ENCODE data around the gene TIMM50. TPM values are rescaled to one million over a fixed set of nuclear protein-coding genes. Genes with fewer than 3 reads are reported as not detected.

The TIMM50 gene
- total RNA-seq, 2 donors from 2014 or later = 54.1 to 75.5 TPM

DNA sequence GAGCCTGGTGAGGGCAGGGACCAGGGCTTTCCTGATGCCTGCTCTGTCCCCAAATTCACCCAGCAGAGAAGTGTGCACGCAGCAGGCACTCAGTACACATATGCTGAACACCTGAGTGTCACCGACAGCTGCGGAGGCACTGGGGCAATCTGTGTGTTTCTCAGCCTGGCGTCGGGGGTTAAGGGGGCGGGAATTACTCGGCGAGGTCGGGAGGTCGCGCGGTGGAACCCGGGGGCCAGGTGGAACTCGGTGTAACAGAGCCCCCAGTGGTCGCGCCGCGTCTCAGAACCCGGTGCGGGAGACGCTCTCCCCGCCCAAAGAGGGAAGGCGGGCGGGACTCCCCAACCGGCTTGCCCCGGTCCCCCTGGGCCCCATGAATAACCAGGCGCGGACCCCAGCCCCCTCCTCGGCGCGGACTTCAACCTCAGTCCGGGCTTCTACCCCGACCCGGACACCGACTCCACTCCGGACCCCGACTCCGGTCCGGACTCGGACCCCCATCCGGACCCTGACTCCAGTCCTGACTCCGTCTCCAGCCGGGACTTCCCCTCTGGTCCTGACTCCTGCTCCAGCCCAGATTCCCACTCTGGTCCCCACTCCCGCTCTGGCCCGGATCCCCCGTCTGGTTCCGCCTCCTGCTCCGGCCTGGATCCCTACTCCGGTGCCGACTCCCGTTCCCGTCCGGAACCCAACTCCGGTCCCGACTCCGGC, 34.4 kb downstream of the TIMM50 start, which contains the start of gene SELENOV:
TSS of gene SELENOV (plus strand) at position 300 of the 711 bp plus-strand sequence. CDS start at position 374, 74 bp downstream.
- TF ChIP-seq, protein P1, sequence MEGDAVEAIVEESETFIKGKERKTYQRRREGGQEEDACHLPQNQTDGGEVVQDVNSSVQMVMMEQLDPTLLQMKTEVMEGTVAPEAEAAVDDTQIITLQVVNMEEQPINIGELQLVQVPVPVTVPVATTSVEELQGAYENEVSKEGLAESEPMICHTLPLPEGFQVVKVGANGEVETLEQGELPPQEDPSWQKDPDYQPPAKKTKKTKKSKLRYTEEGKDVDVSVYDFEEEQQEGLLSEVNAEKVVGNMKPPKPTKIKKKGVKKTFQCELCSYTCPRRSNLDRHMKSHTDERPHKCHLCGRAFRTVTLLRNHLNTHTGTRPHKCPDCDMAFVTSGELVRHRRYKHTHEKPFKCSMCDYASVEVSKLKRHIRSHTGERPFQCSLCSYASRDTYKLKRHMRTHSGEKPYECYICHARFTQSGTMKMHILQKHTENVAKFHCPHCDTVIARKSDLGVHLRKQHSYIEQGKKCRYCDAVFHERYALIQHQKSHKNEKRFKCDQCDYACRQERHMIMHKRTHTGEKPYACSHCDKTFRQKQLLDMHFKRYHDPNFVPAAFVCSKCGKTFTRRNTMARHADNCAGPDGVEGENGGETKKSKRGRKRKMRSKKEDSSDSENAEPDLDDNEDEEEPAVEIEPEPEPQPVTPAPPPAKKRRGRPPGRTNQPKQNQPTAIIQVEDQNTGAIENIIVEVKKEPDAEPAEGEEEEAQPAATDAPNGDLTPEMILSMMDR (IDR thresholded peaks at IDR 0.05) = no peak
- TF ChIP-seq POLR2AphosphoS5 (IDR thresholded peaks at IDR 0.05) (no peak), POLR2A (IDR thresholded peaks at IDR 0.05) (no peak)
- under 1% methylated on average over 37 of the region's 56 CpGs for WGBS
- Histone ChIP-seq H3K9me3 (no peaks in the 10 kb centered on the region), H3K36me3 (no peaks in the 10 kb centered on the region), H3K4me1 (replicated peaks) (peaks cover 7% of the 10 kb centered on the region), H3K27ac (no peak within 1 kb of the TSS), H3K4me3 (peak within 1 kb of the TSS; percentile 21 to 24), H3K27me3 (replicated peaks; ENCODE audit: insufficient read depth) (peaks cover 5% of the 10 kb centered on the region)
- no peak for DNase-seq (ENCODE audit: low spot score)
- intact Hi-C loops (cut with DNase I) = no loop called here

- TF ChIP-seq POLR2AphosphoS5 (IDR thresholded peaks at IDR 0.05) (no peak), POLR2A (IDR thresholded peaks at IDR 0.05) (no peak)
- TF ChIP-seq, protein P1 (IDR thresholded peaks at IDR 0.05) = no peak
- DNase-seq (ENCODE audit: low spot score) = no peak
Observed at GRCh38 chr19:39515551-39516191, 35.0 kb downstream of the TIMM50 start.

DNA sequence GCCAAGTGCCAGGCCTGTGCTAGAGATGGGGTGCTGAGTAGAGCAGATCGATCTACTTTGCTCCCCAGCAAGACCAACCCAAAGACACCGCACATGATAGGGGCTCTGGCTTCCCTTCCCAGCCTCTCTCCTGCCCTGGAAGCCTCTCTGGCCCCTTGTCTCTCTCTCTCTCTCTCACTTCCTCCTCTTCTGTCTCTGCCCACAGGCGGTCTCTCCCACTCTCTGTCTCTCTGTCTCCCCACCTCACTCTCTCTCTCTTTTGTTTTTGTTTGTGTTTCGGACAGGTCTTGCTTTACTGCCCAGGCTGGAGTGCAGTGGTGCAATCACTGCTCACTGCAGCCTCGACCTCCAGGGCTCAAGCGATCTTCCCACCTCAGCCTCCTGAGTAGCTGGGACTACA, 35.6 kb downstream of the TIMM50 start:
- peaks cover 5% of the 10 kb centered on the region for H3K27me3 ChIP-seq (replicated peaks; ENCODE audit: insufficient read depth)
- H3K9me3 ChIP-seq = no peaks in the 10 kb centered on the region
- WGBS = 59% methylated on average over 6 of the region's 6 CpGs
- no peak overlapping the region for H3K4me3 ChIP-seq
- TF ChIP-seq POLR2AphosphoS5 (IDR thresholded peaks at IDR 0.05) = no peak
- TF ChIP-seq, protein P1 (IDR thresholded peaks at IDR 0.05) = no peak
- no peaks in the 10 kb centered on the region for H3K36me3 ChIP-seq
- no peak overlapping the region for H3K27ac ChIP-seq
- no peak for DNase-seq (ENCODE audit: low spot score)
- peaks cover 7% of the 10 kb centered on the region for H3K4me1 ChIP-seq (replicated peaks)
- intact Hi-C loops (cut with DNase I) = no loop called here

More at GRCh38 chr19:39515551-39516191, 35.0 kb downstream of the TIMM50 start:
- Histone ChIP-seq H3K36me3 (no peaks in the 10 kb centered on the region), H3K4me3 (peak overlapping the region; percentile 21 to 24), H3K4me1 (replicated peaks) (peaks cover 7% of the 10 kb centered on the region), H3K27ac (no peak overlapping the region), H3K27me3 (replicated peaks; ENCODE audit: insufficient read depth) (peaks cover 5% of the 10 kb centered on the region), H3K9me3 (no peaks in the 10 kb centered on the region)
- intact Hi-C loops (cut with DNase I) = no loop called here
- 3% methylated on average over 43 of the region's 44 CpGs for WGBS

- intact Hi-C loops (cut with DNase I) = no loop called here
- H3K27me3 ChIP-seq (replicated peaks; ENCODE audit: insufficient read depth) = peaks cover 5% of the 10 kb centered on the region
- H3K4me1 ChIP-seq (replicated peaks) = peaks cover 7% of the 10 kb centered on the region
- H3K27ac ChIP-seq = no peak overlapping the region
- H3K4me3 ChIP-seq = no peak overlapping the region
- H3K9me3 ChIP-seq = no peaks in the 10 kb centered on the region
- H3K36me3 ChIP-seq = no peaks in the 10 kb centered on the region
- TF ChIP-seq POLR2AphosphoS5 (IDR thresholded peaks at IDR 0.05) (no peak), POLR2A (IDR thresholded peaks at IDR 0.05) (no peak)
- TF ChIP-seq, protein P1 (IDR thresholded peaks at IDR 0.05) = no peak
- 78% methylated on average over 3 of the region's 3 CpGs for WGBS
- no peak for DNase-seq (ENCODE audit: low spot score)
Observed at GRCh38 chr19:39517432-39517831, 36.8 kb downstream of the TIMM50 start.

All from prostate gland (tissue), 2 donors.